ENCODE data around the gene GGACT.

The GGACT gene

GRCh38 chr13:100533588-100534041 lies 55.0 kb downstream of the GGACT start:
- Histone ChIP-seq H3K27ac (ENCODE audit: extremely low read depth, low read depth, low read length) (no peak overlapping the region), H3K36me3 (ENCODE audit: control insufficient read depth in 2 of 2, insufficient read depth in 1 of 2, low read length in 2 of 2) (no peaks in the 10 kb centered on the region), H3K4me1 (ENCODE audit: control insufficient read depth, insufficient read depth, low read length) (no peaks in the 10 kb centered on the region), H3K4me3 (ENCODE audit: low read depth, low read length) (no peak overlapping the region), H3K9me3 (ENCODE audit: control insufficient read depth, insufficient read depth, low read depth, low read length) (no peaks in the 10 kb centered on the region)
- ChIA-PET POLR2A (no interaction called here), CTCF (no interaction called here)
- TF ChIP-seq GLIS1 (tag by site-specific recombination; IDR thresholded peaks at IDR 0.05) = no peak
- no peak for TF ChIP-seq ZNF10 (tag by site-specific recombination; IDR thresholded peaks at IDR 0.05)
- no peak for TF ChIP-seq ZFP37 (tag by site-specific recombination; IDR thresholded peaks at IDR 0.05)
- TF ChIP-seq BCL6B (tag by site-specific recombination; IDR thresholded peaks at IDR 0.05) = no peak
- TF ChIP-seq ZNF112 (tag by site-specific recombination; IDR thresholded peaks at IDR 0.05) = no peak
- no peak for TF ChIP-seq ZNF48 (tag by site-specific recombination; IDR thresholded peaks at IDR 0.05)
- no peak for TF ChIP-seq SCRT2 (tag by site-specific recombination; IDR thresholded peaks at IDR 0.05)
- TF ChIP-seq IKZF3 (tag by site-specific recombination; IDR thresholded peaks at IDR 0.05) = no peak
- TF ChIP-seq ZNF416 (tag by site-specific recombination; IDR thresholded peaks at IDR 0.05) = no peak
- no peak for TF ChIP-seq ZNF600 (tag by site-specific recombination; IDR thresholded peaks at IDR 0.05)

GRCh38 chr13:100532836-100533435 lies 55.7 kb downstream of the GGACT start:
- Histone ChIP-seq H3K4me1 (ENCODE audit: control insufficient read depth, insufficient read depth, low read length) (no peaks in the 10 kb centered on the region), H3K36me3 (ENCODE audit: control insufficient read depth in 2 of 2, insufficient read depth in 1 of 2, low read length in 2 of 2) (no peaks in the 10 kb centered on the region), H3K9me3 (ENCODE audit: control insufficient read depth, insufficient read depth, low read depth, low read length) (no peaks in the 10 kb centered on the region), H3K27ac (ENCODE audit: extremely low read depth, low read depth, low read length) (no peak overlapping the region), H3K4me3 (ENCODE audit: low read depth, low read length) (no peak overlapping the region)
- ChIA-PET POLR2A (no interaction called here), CTCF (no interaction called here)
- TF ChIP-seq ZNF112 (tag by site-specific recombination; IDR thresholded peaks at IDR 0.05) = no peak
- TF ChIP-seq BCL11B (tag by site-specific recombination; IDR thresholded peaks at IDR 0.05; ENCODE audit: low read depth) = no peak
- no peak for TF ChIP-seq SETDB1 (IDR thresholded peaks at IDR 0.05; ENCODE audit: insufficient read length, low read length)
- no peak for TF ChIP-seq ZNF239 (tag by site-specific recombination; IDR thresholded peaks at IDR 0.05)
- no peak for TF ChIP-seq ZNF19 (tag by site-specific recombination; IDR thresholded peaks at IDR 0.05; ENCODE audit: low read depth)
- no peak for TF ChIP-seq ZNF639 (tag by site-specific recombination; IDR thresholded peaks at IDR 0.05)
- TF ChIP-seq ZNF157 (tag by site-specific recombination; IDR thresholded peaks at IDR 0.05) = no peak
- TF ChIP-seq ZNF354C (tag by site-specific recombination; IDR thresholded peaks at IDR 0.05; ENCODE audit: borderline replicate concordance, low read depth) = no peak
- no peak for TF ChIP-seq INSM2 (tag by site-specific recombination; IDR thresholded peaks at IDR 0.05)
- TF ChIP-seq ZNF133 (tag by site-specific recombination; IDR thresholded peaks at IDR 0.05) = no peak
- TF ChIP-seq ZBTB10 (tag by site-specific recombination; IDR thresholded peaks at IDR 0.05) = no peak
- no peak for TF ChIP-seq ZNF580 (tag by site-specific recombination; IDR thresholded peaks at IDR 0.05)
- no peak for TF ChIP-seq SP7 (tag by site-specific recombination; IDR thresholded peaks at IDR 0.05)
- no peak for TF ChIP-seq ZNF18 (tag by site-specific recombination; IDR thresholded peaks at IDR 0.05)
- TF ChIP-seq KLF17 (tag by site-specific recombination; IDR thresholded peaks at IDR 0.05) = no peak
- TF ChIP-seq ZNF16 (tag by site-specific recombination; IDR thresholded peaks at IDR 0.05; ENCODE audit: low read depth) = no peak
